Activated CD4-positive, alpha-beta memory T cell treated with anti-CD3 and anti-CD28 coated beads for 36 hours (primary cell): ENCODE data around the gene MED31. TPM values are rescaled to one million over a fixed set of nuclear protein-coding genes. Genes with fewer than 3 reads are reported as not detected.

Source experiments
- CTCF ChIA-PET: fragments of 350-600 bp; sonication (Branson Sonifier 250); formaldehyde crosslinking; loops from one replicate; lab custom pipeline; 2021; ENCODE audit warnings: antibody characterized with exemption, inconsistent platforms; lab: Charles Lee
- POLR2A ChIA-PET: fragments of 350-600 bp; sonication (Branson Sonifier 250); formaldehyde crosslinking; loops from one replicate; lab custom pipeline; 2021; ENCODE audit warnings: antibody characterized with exemption; lab: Charles Lee
- DNase-seq: peaks from one replicate; pipeline ENCODE4 v3.0.0-alpha.2; 2020
- H3K27ac Mint-ChIP-seq: one replicate; pipeline ENCODE4 v1.8.0; 2021; ENCODE audit warnings: mixed read lengths
- H3K27me3 Mint-ChIP-seq: one replicate; pipeline ENCODE4 v1.8.0; 2021; ENCODE audit warnings: mixed read lengths
- H3K36me3 Mint-ChIP-seq: one replicate; pipeline ENCODE4 v1.8.0; 2021; ENCODE audit warnings: mixed read lengths
- H3K4me1 Mint-ChIP-seq: one replicate; pipeline ENCODE4 v1.8.0; 2021; ENCODE audit warnings: low read depth, mixed read lengths
- H3K4me3 Mint-ChIP-seq: one replicate; pipeline ENCODE4 v1.8.0; 2021; ENCODE audit warnings: mild to moderate bottlenecking, mixed read lengths
- H3K9me3 Mint-ChIP-seq: one replicate; pipeline ENCODE4 v1.8.0; 2021; ENCODE audit warnings: mixed read lengths
- intact Hi-C: fragments of 100-400 bp; cut with micrococcal nuclease; formaldehyde crosslinking; loops from one replicate; pipeline ENCODE4 v1.15.1; 2023
- total RNA-seq, 2 experiments: library from RNA; stranded (reverse); gene quantifications; one replicate each; pipeline ENCODE4 v1.2.3, GENCODE V29; 2021

Gene MED31
- total RNA-seq, 2 experiments from 2014 or later: 22.6 to 25.9 TPM

GRCh38 chr17:6684881-6685767, 33.7 kb upstream of the MED31 start:
- DNase-seq: no peak
- intact Hi-C loops: no loop called here
- H3K27me3 Mint-ChIP-seq: peaks cover 20% of the 10 kb centered on the region
- no peaks in the 10 kb centered on the region for H3K4me1 Mint-ChIP-seq
- POLR2A ChIA-PET: no interaction called here
- H3K4me3 Mint-ChIP-seq: no peak overlapping the region
- H3K36me3 Mint-ChIP-seq: no peaks in the 10 kb centered on the region
- CTCF ChIA-PET: interaction anchor here (0.6 kb wide), 1 partner anchor 142 kb away, joined by 3 read pairs; no protein-coding TSS in a partner anchor
- no peaks in the 10 kb centered on the region for H3K9me3 Mint-ChIP-seq
- no peak overlapping the region for H3K27ac Mint-ChIP-seq

GRCh38 chr17:6684460-6684783, 33.0 kb upstream of the MED31 start:
- Mint-ChIP-seq H3K36me3 (no peaks in the 10 kb centered on the region), H3K27ac (no peak overlapping the region), H3K27me3 (peaks cover 21% of the 10 kb centered on the region), H3K9me3 (no peaks in the 10 kb centered on the region), H3K4me1 (no peaks in the 10 kb centered on the region), H3K4me3 (no peak overlapping the region)
- no peak for DNase-seq
- ChIA-PET CTCF (no interaction called here), POLR2A (interaction anchor here (0.6 kb wide), 1 partner anchor 248 kb away, joined by 3 read pairs; no protein-coding TSS in a partner anchor)
- intact Hi-C loops: no loop called here

DNA sequence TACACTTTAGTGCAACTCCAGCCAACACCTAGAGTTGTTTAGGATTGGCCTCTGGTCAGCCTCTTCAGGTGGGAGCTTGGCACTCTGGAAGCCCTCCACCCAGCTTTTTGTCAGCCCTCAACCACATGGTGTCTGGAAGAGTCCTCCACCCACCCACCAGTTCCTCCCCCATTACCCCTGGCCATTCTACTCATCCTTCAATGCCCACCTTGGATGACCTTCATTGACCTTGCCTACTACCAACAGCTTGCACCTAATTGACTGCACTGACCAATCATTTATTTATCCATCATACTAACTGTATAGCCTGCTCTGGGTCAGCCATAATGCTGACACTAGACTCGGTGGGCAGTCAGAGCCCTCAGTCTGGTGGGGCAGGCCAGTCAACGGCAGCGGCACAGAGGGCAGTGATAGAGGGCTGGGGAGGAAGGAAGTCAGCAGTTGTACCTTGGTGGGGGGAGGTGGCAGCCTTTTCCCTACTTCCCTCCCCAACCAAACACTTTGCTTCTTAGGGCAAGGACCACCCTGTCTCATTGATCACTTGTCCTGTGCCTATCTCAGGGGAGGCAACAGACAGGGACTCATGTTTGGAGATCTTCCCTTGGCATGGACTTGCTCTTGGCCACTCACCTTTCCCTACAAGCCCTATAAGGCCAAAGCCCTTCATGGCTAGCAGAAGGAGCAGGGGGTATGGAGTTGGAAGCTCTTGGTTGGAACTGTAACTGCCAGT, 32.5 kb upstream of the MED31 start:
- POLR2A ChIA-PET: interaction anchor here (0.6 kb wide), 1 partner anchor 248 kb away, joined by 3 read pairs; no protein-coding TSS in a partner anchor
- Mint-ChIP-seq H3K27ac (no peak overlapping the region), H3K4me3 (no peak overlapping the region), H3K9me3 (no peaks in the 10 kb centered on the region), H3K36me3 (no peaks in the 10 kb centered on the region), H3K4me1 (no peaks in the 10 kb centered on the region), H3K27me3 (peaks cover 21% of the 10 kb centered on the region)
- no peak for DNase-seq
- intact Hi-C loops: no loop called here
- CTCF ChIA-PET: interaction anchor here (1.3 kb wide), 1 partner anchor 18 kb away, joined by 4 read pairs; no protein-coding TSS in a partner anchor

- H3K36me3 Mint-ChIP-seq: no peaks in the 10 kb centered on the region
- ChIA-PET POLR2A (no interaction called here), CTCF (interaction anchor here (1.3 kb wide), 1 partner anchor 17 kb away, joined by 4 read pairs; no protein-coding TSS in a partner anchor)
- DNase-seq: no peak
- peaks cover 26% of the 10 kb centered on the region for H3K27me3 Mint-ChIP-seq
- intact Hi-C loops: no loop called here
- no peaks in the 10 kb centered on the region for H3K9me3 Mint-ChIP-seq
- no peaks in the 10 kb centered on the region for H3K4me1 Mint-ChIP-seq
- no peak overlapping the region for H3K27ac Mint-ChIP-seq
- no peak overlapping the region for H3K4me3 Mint-ChIP-seq
Measured at GRCh38 chr17:6683081-6683684, 31.8 kb upstream of the MED31 start.

- intact Hi-C loops: no loop called here
- ChIA-PET POLR2A (no interaction called here), CTCF (interaction anchor here (1.3 kb wide), 1 partner anchor 16 kb away, joined by 4 read pairs; no protein-coding TSS in a partner anchor)
- H3K9me3 Mint-ChIP-seq: no peaks in the 10 kb centered on the region
- H3K27ac Mint-ChIP-seq: no peak overlapping the region
- no peak for DNase-seq
- H3K4me3 Mint-ChIP-seq: no peak overlapping the region
- no peaks in the 10 kb centered on the region for H3K36me3 Mint-ChIP-seq
- H3K27me3 Mint-ChIP-seq: peaks cover 22% of the 10 kb centered on the region
- peaks cover 5% of the 10 kb centered on the region for H3K4me1 Mint-ChIP-seq
Measured at GRCh38 chr17:6682339-6682738, 30.9 kb upstream of the MED31 start.

- intact Hi-C loops: no loop called here
- Mint-ChIP-seq H3K4me1 (peaks cover 5% of the 10 kb centered on the region), H3K36me3 (no peaks in the 10 kb centered on the region), H3K4me3 (no peak overlapping the region), H3K9me3 (no peaks in the 10 kb centered on the region), H3K27ac (no peak overlapping the region), H3K27me3 (peaks cover 19% of the 10 kb centered on the region)
- ChIA-PET POLR2A (no interaction called here), CTCF (no interaction called here)
- DNase-seq: no peak
Measured at GRCh38 chr17:6681671-6682070, 30.3 kb upstream of the MED31 start.

DNA sequence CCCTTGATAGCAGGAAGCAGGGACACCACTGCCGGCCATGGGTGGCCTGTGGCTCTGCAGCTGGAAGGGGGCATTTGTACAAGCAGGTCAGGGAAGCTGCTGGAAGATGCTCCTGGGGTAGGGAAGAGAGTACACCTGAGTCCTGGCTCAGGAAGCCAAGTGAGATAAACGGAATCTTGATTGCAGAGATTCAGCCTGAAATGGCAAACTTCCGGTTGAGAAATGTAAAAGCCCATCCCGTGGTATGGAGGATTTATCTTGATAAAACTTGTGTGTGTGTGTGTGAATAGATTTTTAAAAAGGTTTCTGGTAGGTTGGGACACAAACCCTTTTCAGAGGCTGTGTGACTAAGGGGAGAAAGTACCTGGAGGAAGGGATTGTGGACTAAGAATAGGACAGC, 29.8 kb upstream of the MED31 start:
- H3K27me3 Mint-ChIP-seq: peaks cover 19% of the 10 kb centered on the region
- ChIA-PET POLR2A (no interaction called here), CTCF (no interaction called here)
- no peak for DNase-seq
- H3K27ac Mint-ChIP-seq: no peak overlapping the region
- peaks cover 5% of the 10 kb centered on the region for H3K4me1 Mint-ChIP-seq
- H3K9me3 Mint-ChIP-seq: no peaks in the 10 kb centered on the region
- intact Hi-C loops: no loop called here
- no peaks in the 10 kb centered on the region for H3K36me3 Mint-ChIP-seq
- no peak overlapping the region for H3K4me3 Mint-ChIP-seq

DNA sequence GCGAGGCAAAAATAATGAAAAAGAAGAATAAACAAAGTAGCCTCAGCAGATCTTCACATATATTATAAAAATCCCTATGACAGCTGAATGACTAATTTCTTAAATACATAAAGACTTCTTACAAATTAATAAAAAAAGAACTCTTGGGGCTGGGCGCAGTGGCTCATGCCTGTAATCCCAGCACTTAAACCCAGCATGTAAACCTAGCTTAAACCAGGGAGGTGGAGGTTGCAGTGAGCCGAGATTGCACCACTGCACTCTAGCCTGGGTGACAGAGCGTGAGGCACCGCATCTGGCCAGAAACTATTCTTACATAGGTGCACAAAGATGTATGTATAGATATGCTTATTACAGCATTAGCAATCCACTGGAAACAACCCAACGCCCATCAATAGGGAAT, 27.8 kb upstream of the MED31 start:
- no peaks in the 10 kb centered on the region for H3K9me3 Mint-ChIP-seq
- intact Hi-C loops: no loop called here
- H3K27ac Mint-ChIP-seq: no peak overlapping the region
- no peaks in the 10 kb centered on the region for H3K36me3 Mint-ChIP-seq
- H3K4me3 Mint-ChIP-seq: no peak overlapping the region
- POLR2A ChIA-PET: no interaction called here
- H3K4me1 Mint-ChIP-seq: peaks cover 5% of the 10 kb centered on the region
- H3K27me3 Mint-ChIP-seq: peaks cover 19% of the 10 kb centered on the region
- DNase-seq: no peak
- CTCF ChIA-PET: interaction anchor here (0.6 kb wide), 1 partner anchor 389 kb away, joined by 3 read pairs; no protein-coding TSS in a partner anchor

GRCh38 chr17:6677946-6678345, 26.5 kb upstream of the MED31 start:
- Mint-ChIP-seq H3K4me1 (peaks cover 5% of the 10 kb centered on the region), H3K36me3 (no peaks in the 10 kb centered on the region), H3K4me3 (no peak overlapping the region), H3K27ac (no peak overlapping the region), H3K27me3 (peaks cover 17% of the 10 kb centered on the region), H3K9me3 (no peaks in the 10 kb centered on the region)
- intact Hi-C loops: no loop called here
- DNase-seq: no peak
- POLR2A ChIA-PET: no interaction called here
- CTCF ChIA-PET: interaction anchor here (1.0 kb wide), 1 partner anchor 217 kb away, joined by 3 read pairs; no protein-coding TSS in a partner anchor

- Mint-ChIP-seq H3K36me3 (no peaks in the 10 kb centered on the region), H3K27ac (no peak overlapping the region), H3K9me3 (no peaks in the 10 kb centered on the region), H3K27me3 (peaks cover 14% of the 10 kb centered on the region), H3K4me3 (no peak overlapping the region), H3K4me1 (peaks cover 5% of the 10 kb centered on the region)
- CTCF ChIA-PET: interaction anchor here (1.0 kb wide), 2 partner anchors 11 to 218 kb away, joined by 3 to 4 read pairs; no protein-coding TSS in a partner anchor
- intact Hi-C loops: no loop called here
- POLR2A ChIA-PET: no interaction called here
- DNase-seq: peak; percentile 32
Measured at GRCh38 chr17:6677158-6677831, 25.9 kb upstream of the MED31 start.

DNA sequence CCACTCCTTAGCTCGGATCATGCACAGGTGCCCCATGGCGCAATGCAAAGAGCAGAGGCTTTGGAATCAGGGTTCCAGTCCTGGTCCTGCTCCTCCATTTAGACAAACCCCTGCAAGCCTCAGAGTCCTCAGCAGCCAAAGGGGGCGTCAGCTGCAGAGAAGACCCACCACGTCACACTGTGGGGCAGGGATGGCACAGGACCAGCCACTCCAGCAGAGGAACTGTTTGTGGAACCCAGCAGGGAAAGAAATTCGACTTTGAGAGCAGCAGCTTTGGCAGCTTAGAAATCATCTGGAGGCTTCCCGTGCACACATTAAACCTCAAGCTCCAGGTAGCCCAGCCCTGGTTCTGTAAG, 25.4 kb upstream of the MED31 start:
- H3K9me3 Mint-ChIP-seq: no peaks in the 10 kb centered on the region
- CTCF ChIA-PET: interaction anchor here (1.0 kb wide), 1 partner anchor 10 kb away, joined by 4 read pairs; no protein-coding TSS in a partner anchor

More for the DNA sequence above, 25.4 kb upstream of the MED31 start:
- Mint-ChIP-seq H3K27me3 (peaks cover 13% of the 10 kb centered on the region), H3K36me3 (no peaks in the 10 kb centered on the region), H3K4me1 (peaks cover 5% of the 10 kb centered on the region), H3K4me3 (no peak overlapping the region), H3K27ac (no peak overlapping the region)
- no peak for DNase-seq
- POLR2A ChIA-PET: interaction anchor here (0.6 kb wide), 1 partner anchor 112 kb away, joined by 7 read pairs; no protein-coding TSS in a partner anchor
- intact Hi-C loops: no loop called here
